GM18502 (cell line): ENCODE results near the gene CD83.
A peak's percentile ranks its signal among the peaks of the same experiment; 100 is the strongest.

Source experiments
- ATAC-seq: cut with Tn5 transposase; IDR thresholded peaks from one replicate; pipeline ENCODE4 v1.9.1; 2021; ENCODE audit warnings: mild to moderate bottlenecking; ENCODE audit not compliant: unreplicated experiment, poor library complexity

Gene CD83

DNA sequence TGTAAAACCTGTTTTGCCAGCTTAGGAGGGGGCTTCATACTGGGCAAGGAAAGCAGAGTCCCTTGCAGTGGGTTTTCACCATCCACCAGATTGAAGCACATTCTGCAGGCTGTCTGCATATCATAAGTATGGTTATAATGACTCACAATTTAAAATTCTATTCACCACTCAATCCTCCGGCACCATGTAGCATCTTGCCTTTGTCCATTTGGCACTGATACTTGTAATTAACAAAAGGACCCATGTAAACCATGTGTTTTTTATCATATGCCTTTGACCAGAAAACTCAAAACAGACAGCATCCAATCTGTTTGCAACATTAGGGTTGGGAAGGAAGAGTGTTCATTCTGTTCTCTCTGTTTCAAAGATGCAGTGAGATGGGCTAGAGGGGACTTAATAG lies 3.0 kb downstream of the CD83 start:
- ATAC-seq: no peak

DNA sequence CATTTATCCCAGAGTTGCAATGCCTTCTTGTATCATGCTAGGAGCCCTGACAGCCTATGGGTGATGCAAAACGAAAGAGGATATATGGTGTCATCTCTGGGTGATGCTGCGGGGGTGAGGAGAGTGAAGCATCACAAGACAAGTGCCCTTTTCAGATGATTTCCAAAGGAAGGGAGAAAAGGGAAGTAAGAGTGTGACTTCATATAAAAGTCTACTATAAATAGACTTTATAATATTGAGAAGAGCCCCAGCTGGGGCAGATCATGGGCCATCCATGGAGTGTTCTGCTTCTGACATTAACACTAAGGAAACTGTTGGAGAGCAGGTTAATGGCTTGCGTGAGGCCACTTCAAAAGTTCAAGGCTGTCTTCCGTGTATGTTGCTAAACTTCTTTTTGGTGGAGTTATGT lies 4.4 kb downstream of the CD83 start:
- peak; percentile 68 for ATAC-seq

DNA sequence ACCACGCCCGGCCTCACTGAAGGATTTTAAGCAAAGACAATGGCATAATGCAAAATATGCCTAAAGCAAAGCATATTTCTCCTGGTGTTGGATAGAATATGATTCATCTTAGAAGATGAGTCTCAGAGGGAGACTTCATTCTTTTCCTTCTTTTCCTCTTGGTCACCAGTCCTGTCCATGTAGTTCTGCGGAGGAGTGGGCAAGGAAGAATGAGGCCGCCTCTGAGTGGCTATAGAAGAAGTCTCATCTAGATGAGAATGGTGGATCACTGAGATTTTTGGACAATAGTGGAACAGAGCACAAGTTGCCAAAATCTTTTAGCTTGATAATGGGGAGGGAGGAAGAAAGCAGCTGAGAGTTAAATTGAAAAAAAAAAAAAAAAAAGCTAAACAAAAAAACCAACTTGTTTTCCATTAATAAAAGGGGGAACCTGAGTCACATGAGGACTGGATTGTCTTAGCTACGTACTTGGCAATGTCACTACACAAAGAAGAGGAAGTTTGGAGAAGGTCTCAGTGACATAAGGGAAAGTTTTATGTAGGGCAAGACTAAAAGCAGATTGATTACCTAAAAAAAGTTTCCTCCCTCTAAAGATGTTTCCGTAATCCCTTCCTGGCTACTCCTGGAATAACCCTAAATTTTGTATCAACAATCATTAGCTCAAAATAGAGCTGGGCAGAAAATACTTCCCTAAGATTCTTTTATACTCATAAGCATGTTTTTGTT lies 6.0 kb downstream of the CD83 start:
- no peak for ATAC-seq

DNA sequence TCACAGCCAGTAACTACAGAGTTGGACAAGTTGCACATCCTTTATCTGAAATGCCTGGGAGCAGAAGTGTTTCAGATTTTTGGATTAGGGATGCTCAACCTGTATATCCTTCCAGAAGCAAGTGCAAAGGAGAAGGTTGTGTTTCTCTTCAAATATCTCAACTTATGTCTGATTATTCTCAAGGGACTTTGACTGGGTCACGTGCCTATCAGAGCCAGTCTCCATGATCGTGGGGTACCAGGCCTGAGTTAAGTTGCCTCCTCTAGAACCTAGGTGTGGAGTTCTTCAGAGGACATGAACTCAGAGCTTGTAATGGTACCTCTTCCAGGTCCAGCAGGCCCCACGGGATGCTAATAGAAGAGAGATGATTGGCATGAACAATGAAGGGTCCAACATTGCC lies 7.8 kb downstream of the CD83 start:
- ATAC-seq: no peak

DNA sequence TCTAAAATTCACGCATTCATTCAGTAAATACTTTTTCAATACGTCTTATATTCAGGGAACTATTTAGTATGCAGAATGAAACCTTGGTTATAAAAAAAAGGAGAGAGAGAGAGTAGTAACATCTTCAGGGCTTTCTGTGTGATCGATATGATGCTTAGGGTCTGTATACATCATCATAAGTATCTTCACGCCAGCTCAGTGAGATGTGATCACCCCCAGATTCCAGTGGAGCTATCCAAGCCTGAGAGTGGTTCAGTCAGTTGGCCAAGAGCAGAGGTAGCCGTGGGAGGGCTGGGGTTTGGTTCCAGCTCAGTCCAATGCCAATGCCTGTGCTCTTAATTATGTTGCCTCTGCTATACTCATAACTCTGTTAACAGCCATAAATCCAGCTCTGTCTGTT lies 8.6 kb downstream of the CD83 start:
- ATAC-seq: no peak

DNA sequence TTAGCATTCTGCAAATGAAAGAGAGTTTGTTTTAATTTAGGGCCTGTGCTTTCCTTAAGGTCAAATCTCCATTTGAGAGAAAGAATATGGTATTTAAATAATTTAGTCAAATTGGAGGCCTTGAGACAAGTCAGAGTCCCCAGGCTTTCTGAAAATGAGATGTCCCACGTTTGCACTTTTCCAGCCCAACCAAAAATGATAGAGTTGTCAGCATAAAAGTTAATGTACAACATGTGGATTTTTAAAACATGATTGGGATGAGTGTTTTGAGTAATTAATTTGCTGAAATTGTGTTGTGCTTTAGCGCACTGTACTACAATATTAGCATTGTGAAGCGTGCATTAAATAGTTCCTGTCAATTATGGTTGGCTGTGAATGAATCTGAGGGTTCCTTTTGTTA lies 10.0 kb downstream of the CD83 start:
- no peak for ATAC-seq

DNA sequence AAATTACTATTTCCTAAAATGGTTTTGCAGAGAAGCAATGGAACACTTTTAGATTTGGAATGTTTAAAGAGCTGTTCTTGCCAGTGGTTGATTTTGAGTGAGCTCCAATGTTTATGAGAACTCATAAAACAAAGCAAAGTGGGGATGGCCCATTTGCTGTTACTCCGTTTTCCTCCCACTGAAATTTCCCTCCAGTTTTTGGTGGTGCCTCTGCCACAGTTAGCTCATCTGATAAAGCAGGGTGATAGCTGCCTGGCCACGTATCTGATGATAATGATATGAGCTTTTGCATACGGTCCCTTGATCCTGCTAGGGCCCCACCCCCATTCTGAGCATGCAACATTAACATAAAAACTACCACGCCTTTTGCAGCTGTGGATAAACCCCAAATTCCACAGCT lies 10.4 kb downstream of the CD83 start:
- ATAC-seq: no peak

DNA sequence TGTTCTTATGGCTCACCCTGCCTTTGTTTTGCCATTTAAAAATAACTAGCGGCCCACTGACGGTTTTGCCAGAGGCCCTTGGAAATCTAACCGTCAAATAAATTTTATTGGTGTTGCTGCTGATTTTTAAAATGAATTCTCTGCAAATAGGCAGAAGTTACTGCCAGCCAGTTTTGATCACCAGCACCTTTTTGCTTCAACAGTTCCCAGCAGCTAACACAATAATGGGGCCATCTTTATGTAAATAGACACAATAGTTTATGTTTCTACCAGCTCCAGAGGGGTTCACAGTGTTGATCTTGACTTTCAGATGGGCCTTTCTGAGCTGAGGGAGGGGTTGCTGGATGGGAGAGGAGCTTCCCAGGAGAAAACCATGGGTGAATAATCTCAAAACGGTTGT lies 11.2 kb downstream of the CD83 start:
- no peak for ATAC-seq

DNA sequence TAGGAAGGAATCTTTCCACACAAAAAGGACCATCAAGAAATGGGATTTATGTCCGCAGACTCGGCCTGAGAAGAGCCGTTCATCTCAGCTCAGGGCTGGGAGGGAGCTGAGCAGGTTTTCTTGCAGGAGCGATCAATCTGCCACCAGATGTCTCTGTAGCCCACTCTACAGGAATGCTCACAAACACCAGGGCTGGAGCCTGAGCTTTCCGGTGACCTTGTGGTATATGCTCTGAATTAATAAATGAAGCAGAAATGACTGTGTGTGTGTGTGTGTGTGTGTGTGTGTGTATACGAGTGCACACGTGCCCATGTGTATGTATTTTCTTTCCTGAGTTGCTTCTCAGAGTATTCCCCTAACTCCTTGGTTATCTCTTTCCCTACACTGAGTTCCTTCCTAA lies 12.0 kb downstream of the CD83 start:
- peak; percentile 68 for ATAC-seq

DNA sequence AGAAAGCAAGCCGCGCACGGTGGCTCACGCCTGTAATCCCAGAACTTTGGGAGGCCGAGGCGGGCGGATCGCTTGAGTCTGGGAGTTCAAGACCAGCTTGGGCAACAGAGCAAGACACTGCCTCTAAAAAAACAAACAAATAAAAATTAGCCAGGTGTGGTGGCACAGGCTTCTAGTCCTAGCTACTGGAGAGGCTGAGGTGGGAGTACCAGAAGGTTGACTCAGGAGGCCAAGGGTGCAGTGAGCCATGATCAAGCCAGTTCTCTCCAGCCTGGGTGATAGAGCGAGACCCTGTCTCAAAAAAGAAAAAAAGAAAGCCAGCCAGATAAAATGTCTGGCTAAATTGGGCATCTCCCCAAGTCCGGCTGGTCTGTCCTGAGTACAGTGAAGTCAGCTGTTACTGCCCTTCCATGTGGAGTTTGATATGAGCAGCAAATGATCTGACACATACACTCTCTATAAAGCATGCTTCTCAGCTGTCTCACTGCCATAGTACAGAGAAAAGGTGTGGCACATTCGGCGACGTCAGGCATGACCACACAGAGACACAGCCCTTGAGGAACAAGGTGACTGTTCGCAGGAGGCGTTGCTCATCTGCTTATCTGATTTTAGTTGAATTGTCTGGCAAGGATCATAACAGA lies 13.0 kb downstream of the CD83 start:
- no peak for ATAC-seq

DNA sequence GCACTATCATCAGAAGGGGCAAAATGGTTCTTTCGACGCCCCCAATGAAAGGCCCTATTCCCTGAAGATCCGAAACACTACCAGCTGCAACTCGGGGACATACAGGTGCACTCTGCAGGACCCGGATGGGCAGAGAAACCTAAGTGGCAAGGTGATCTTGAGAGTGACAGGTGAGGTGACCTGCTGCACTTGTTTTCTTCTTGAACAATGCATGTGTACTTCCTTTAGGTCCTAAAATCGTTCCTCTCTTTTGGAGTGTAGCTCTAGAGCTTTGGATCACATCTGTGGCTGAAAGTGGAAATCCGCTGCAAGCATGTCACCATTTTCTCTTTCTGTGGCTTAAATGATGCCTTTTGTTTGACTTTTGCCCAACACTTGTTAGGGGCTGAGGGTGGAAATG lies 14.0 kb downstream of the CD83 start:
- no peak for ATAC-seq

DNA sequence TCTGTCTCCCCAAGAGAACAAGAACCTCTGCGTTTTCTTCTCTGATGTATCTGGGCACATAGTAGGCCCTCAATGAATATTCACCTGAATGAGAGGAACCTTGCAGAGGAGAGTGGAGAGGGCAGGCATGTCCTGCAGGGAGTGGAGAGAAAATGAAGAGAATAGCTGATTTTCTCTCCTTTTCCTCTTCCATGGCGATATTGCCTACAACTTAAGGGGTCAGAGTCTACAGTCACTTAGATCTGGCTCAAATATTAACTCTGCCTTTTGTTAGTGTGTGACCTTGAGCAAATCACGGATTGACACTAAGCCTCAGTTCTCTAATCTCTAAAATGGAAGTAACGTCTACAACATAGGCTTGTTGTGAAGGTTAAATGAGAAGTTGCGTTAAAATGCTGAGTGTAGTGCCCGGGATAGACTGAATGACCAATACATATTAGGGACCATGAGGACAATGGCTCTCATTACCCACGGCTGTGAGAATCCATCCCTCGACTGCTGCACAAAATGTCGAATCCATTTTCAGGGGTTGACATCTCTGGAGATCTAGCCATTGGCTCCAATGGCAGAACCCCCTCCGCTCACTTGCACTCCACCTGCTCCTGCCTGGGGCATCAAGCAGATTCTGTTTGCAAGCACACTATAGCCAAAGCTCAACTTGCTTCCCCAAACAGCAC lies 14.8 kb downstream of the CD83 start:
- no peak for ATAC-seq

DNA sequence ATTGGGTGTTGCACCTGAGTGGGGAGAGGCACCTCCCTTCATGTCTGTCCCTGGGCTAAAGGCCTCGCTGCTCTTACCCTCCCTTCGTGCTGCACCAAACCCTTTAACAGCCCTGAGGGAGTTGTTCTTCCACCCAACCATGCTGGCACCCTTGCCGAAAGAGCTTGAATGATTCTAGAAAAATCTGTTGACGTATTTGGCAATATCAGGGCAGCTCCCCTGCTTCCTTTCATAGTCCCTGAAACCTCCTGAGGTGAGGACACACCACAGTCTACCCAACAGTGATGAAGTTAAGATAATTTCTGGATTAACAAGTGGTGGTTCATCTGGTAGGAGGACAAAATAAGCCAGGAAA lies 15.3 kb downstream of the CD83 start:
- ATAC-seq: no peak

DNA sequence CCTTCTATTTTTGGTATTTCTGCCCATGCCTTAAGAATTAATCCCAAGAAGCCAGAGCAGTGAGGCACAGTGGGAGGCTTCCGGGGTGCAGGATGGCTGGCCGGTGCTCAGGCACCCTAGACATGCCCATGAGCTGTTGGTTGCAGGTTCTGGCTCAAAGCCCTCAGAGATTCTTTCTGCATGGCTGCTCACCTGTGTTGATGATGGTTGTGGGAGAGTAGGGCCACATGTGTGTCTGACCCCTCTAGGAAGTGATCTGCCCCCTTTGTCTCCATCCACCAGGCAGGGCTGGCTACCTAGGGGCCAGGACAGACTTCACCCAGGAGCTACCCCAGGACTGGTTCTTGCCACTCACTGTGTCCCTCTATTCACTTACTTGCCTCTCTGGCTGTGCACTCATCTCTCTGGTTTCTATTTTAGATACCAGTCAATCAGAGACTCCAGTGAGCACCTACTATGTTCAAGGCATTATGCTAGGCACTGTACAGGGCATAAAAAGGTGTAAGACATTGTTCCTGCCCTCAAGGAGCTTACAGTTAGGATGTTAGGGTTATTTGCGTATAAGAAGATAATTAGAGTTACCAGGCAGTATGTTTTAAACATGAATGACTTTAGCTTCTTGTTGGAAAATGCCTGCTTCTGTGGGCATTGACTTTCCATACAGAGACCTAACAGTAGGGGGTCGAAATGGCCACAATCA lies 16.8 kb downstream of the CD83 start:
- no peak for ATAC-seq

DNA sequence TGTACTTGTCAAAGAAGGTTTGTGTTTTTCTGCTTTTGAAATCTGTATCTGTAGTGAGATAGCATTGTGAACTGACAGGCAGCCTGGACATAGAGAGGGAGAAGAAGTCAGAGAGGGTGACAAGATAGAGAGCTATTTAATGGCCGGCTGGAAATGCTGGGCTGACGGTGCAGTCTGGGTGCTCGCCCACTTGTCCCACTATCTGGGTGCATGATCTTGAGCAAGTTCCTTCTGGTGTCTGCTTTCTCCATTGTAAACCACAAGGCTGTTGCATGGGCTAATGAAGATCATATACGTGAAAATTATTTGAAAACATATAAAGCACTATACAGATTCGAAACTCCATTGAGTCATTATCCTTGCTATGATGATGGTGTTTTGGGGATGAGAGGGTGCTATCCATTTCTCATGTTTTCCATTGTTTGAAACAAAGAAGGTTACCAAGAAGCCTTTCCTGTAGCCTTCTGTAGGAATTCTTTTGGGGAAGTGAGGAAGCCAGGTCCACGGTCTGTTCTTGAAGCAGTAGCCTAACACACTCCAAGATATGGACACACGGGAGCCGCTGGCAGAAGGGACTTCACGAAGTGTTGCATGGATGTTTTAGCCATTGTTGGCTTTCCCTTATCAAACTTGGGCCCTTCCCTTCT lies 18.4 kb downstream of the CD83 start:
- no peak for ATAC-seq

DNA sequence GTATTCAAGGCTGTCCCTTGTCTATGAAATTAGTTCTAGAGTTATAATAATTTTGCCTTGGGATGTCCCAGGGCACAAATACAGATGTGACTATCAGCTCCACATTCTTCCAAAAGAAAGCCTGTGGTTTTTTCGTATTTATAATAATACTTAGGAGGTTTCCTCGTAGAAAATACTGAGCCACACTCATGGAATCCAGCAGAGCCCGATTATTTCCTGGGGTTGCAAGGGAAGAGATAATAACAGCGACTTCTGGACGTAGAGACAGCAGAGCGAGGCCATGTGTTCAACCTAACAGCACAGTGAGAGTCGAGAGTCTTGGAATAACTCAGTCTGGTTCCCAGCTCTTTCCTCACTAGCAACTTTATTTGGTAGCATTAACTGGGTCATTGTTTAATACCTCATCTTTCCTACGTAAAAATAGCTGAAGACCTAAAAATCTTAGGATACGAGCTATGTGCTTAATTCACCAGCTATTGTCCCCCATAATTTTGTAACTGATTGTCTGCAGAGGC lies 21.2 kb downstream of the CD83 start:
- ATAC-seq: no peak

DNA sequence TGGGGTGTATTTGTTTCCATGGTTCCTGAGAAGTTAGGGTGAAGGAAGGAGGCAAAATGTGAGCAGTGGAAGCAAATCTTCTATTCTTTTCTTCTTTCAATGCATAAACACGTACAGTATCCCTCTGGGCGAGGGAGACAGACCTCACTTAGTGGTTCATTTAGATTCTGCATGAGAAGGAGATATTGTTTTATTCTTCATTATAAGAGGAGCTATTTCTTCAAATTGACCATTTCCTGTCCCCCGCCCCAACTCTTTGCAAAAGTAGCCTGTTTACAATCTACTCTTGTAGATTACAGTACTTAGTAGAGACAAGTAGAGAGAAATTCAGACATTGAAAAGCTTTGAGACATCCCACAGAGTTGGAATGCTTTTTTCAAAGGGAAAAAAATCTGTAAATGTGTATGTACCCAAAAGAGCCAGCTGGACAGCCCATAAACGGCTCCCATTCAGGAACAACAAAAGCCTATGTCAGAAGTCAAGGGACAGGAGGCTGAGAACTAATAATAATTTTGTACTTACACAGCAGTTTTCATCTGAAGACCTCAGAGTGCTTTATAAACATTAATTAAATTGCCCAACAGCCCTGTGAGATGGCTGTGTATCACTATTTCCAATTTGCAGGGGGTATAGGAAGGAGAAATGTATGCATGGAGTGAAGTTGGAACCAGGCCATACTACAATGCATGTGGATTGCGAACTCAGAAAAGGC lies 23.9 kb downstream of the CD83 start:
- ATAC-seq: no peak

DNA sequence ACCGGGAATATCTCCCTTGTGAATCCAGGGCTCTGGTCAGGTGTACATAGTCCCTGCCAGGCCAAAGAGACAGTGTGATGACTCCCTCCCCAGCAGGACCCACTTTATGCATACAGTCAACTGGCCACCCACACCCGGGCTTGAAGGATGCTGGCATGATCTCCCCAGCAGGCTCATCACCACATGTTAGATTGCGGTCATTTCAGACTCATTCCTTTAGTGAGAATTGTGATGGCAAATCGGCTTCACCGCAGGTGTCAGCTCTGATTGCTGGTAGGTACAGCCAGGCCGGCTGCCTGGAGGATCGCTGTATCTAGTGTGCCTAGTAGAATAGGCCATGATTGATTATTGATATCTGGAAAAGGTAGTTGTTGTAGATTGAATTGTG lies 24.5 kb downstream of the CD83 start:
- ATAC-seq: no peak

DNA sequence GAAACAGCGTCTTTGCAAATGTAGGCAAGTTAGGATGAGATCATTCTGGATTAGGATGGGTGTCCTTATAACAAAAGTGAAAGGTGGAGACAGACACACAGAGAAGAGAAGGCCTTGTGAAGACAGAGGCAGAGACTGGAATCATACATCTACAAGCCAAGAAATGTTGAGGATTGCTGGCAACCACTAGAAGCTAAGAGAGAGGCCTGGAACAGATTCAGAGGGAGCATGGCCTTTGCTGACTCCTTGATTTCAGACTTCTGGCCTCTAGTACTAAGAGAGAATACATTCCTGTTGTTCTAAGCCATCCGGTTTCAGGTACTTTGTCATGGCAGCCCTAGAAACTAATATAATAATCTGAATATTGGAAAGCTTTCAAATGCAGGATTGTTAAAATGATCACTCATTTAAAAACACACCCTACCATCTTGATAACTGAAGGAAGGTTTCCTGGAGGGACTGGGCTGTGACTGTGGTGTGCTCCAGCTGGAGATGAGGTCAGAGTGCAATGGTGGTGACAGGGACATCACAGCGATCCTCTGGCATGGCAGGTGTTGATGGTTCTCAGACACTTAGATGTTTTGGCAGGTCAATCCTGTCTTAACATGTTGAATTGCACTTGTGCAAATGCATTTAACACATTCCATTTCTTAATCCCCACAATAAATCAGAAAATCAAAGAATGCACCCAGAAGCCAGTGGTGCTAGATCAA lies 25.1 kb downstream of the CD83 start:
- ATAC-seq: no peak
